Tibial artery (tissue), 4 donors: ENCODE measurements around the gene CHD3.

Source experiments
- DNase-seq, 2 donors: peaks; one replicate each; pipeline ENCODE4 v3.0.0-alpha.2; 2019
- H3K27ac ChIP-seq, 2 donors: fragments of 200-600 bp; sonication (generic) in 1 of 2; 1 replicate in 1 of 2; 2 replicates in 1 of 2; pipeline ENCODE4 v1.5.1; 2018 to 2019; ENCODE audit warnings: mild to moderate bottlenecking in 1 of 2
- H3K27me3 ChIP-seq, 2 donors: fragments of 200-600 bp; sonication (generic) in 1 of 2; one replicate each; pipeline versions ENCODE4 v1.5.1 to v1.6.0; 2016 to 2019
- H3K36me3 ChIP-seq, 3 donors: fragments of 200-600 bp; sonication (generic) in 2 of 3; one replicate each; pipeline ENCODE4 v1.5.1; 2016 to 2019; ENCODE audit warnings: mild to moderate bottlenecking in 2 of 3
- H3K4me1 ChIP-seq, 4 donors: fragments of 200-600 bp; sonication (generic) in 2 of 4; 1 replicate in 3 of 4; 2 replicates in 1 of 4; pipeline ENCODE4 v1.5.1; 2016 to 2019
- H3K4me3 ChIP-seq, 2 donors: fragments of 200-600 bp; sonication (generic) in 1 of 2; 1 replicate in 1 of 2; 2 replicates in 1 of 2; pipeline ENCODE4 v1.5.1; 2018 to 2019; ENCODE audit warnings: mild to moderate bottlenecking in 2 of 2
- H3K9me3 ChIP-seq, 3 donors: fragments of 200-600 bp; sonication (generic) in 1 of 3; one replicate each; pipeline ENCODE4 v1.5.1; 2016 to 2019
- CTCF ChIP-seq, 2 experiments: fragments of 200-600 bp in 1 of 2; fragments of 450-650 bp in 1 of 2; IDR thresholded peaks; one replicate each; pipeline ENCODE4 v1.5.1; 2017 to 2019; ENCODE audit warnings: antibody characterized with exemption in 2 of 2, mild to moderate bottlenecking in 1 of 2, moderate library complexity in 1 of 2
- intact Hi-C: fragments of 100-400 bp; cut with DNase I; formaldehyde crosslinking; loops from one replicate; pipeline ENCODE4 v1.15.0; 2023; ENCODE audit warnings: low total_unique reads

The CHD3 gene

GRCh38 chr17:7916385-7916682 is 27.7 kb downstream of the CHD3 start:
- DNase-seq = no peak
- intact Hi-C loops = no loop called here
- Histone ChIP-seq H3K4me1 (peaks cover 0 to 22% (median 14%) of the 10 kb centered on the region in 4 donors), H3K36me3 (peaks cover 0 to 11% (median 0%) of the 10 kb centered on the region in 3 donors), H3K9me3 (no peaks in the 10 kb centered on the region), H3K27ac (peak overlapping the region; percentile 85 to 93), H3K4me3 (peak overlapping the region; percentile 58 to 59), H3K27me3 (no peaks in the 10 kb centered on the region)
- TF ChIP-seq CTCF (IDR thresholded peaks at IDR 0.05) = no peak

GRCh38 chr17:7916808-7917207 is 28.2 kb downstream of the CHD3 start:
- Histone ChIP-seq H3K27me3 (no peaks in the 10 kb centered on the region), H3K4me1 (peaks cover 0 to 22% (median 14%) of the 10 kb centered on the region in 4 donors), H3K4me3 (peak overlapping the region in 1 of 2 donors; percentile 59), H3K27ac (peak overlapping the region; percentile 85 to 93), H3K36me3 (peaks cover 0 to 6% (median 0%) of the 10 kb centered on the region in 3 donors), H3K9me3 (no peaks in the 10 kb centered on the region)
- no peak for TF ChIP-seq CTCF (IDR thresholded peaks at IDR 0.05)
- DNase-seq = no peak
- intact Hi-C loops = no loop called here

- DNase-seq = no peak
- peaks cover 0 to 11% (median 8%) of the 10 kb centered on the region in 4 donors for H3K4me1 ChIP-seq
- no peaks in the 10 kb centered on the region for H3K27me3 ChIP-seq
- H3K27ac ChIP-seq = peak overlapping the region; percentile 29 to 58
- no peak for TF ChIP-seq CTCF (IDR thresholded peaks at IDR 0.05)
- intact Hi-C loops = no loop called here
- peak overlapping the region; percentile 47 to 52 for H3K4me3 ChIP-seq
- H3K9me3 ChIP-seq = no peaks in the 10 kb centered on the region
- H3K36me3 ChIP-seq = no peaks in the 10 kb centered on the region
Observed at GRCh38 chr17:7922269-7922844, 33.8 kb downstream of the CHD3 start.

GRCh38 chr17:7922845-7923628 is 34.4 kb downstream of the CHD3 start:
- no peak for TF ChIP-seq CTCF (IDR thresholded peaks at IDR 0.05)
- peak; percentile 85 to 92 for DNase-seq
- Histone ChIP-seq H3K4me1 (peaks cover 0 to 11% (median 8%) of the 10 kb centered on the region in 4 donors), H3K36me3 (no peaks in the 10 kb centered on the region), H3K9me3 (no peaks in the 10 kb centered on the region), H3K4me3 (peak overlapping the region; percentile 47 to 52), H3K27ac (peak overlapping the region; percentile 29 to 58), H3K27me3 (no peaks in the 10 kb centered on the region)
- intact Hi-C loops = no loop called here

- H3K27me3 ChIP-seq = peaks cover 0 to 10% of the 10 kb centered on the region in 2 donors
- intact Hi-C loops = no loop called here
- H3K36me3 ChIP-seq = peaks cover 0 to 4% (median 0%) of the 10 kb centered on the region in 3 donors
- no peaks in the 10 kb centered on the region for H3K9me3 ChIP-seq
- peaks cover 0 to 31% (median 15%) of the 10 kb centered on the region in 4 donors for H3K4me1 ChIP-seq
- DNase-seq = no peak
- TF ChIP-seq CTCF (IDR thresholded peaks at IDR 0.05) = no peak
- no peak overlapping the region for H3K4me3 ChIP-seq
- H3K27ac ChIP-seq = no peak overlapping the region
Observed at GRCh38 chr17:7927596-7927995, 39.0 kb downstream of the CHD3 start.
